C4-2B (cell line): ENCODE results near the gene PLEKHM3.

Experiments
- ZFX ChIP-seq: fragments of 450-650 bp; IDR thresholded peaks from 2 replicates; pipeline ENCODE4 v1.6.1; 2017
- TF ChIP-seq, protein P1 (sequence below): fragments of 450-650 bp; conservative IDR thresholded peaks from 2 replicates; pipeline ENCODE4 v1.5.1; 2017; ENCODE audit warnings: mild to moderate bottlenecking

GRCh38 chr2:207819021-207819797, 206.1 kb downstream of the PLEKHM3 start:
- TF ChIP-seq, protein P1, sequence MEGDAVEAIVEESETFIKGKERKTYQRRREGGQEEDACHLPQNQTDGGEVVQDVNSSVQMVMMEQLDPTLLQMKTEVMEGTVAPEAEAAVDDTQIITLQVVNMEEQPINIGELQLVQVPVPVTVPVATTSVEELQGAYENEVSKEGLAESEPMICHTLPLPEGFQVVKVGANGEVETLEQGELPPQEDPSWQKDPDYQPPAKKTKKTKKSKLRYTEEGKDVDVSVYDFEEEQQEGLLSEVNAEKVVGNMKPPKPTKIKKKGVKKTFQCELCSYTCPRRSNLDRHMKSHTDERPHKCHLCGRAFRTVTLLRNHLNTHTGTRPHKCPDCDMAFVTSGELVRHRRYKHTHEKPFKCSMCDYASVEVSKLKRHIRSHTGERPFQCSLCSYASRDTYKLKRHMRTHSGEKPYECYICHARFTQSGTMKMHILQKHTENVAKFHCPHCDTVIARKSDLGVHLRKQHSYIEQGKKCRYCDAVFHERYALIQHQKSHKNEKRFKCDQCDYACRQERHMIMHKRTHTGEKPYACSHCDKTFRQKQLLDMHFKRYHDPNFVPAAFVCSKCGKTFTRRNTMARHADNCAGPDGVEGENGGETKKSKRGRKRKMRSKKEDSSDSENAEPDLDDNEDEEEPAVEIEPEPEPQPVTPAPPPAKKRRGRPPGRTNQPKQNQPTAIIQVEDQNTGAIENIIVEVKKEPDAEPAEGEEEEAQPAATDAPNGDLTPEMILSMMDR, result no peak
- no peak for TF ChIP-seq ZFX
